Ecto neural progenitor cell (in vitro differentiated cells): ENCODE data around the gene CRYBG3.
"Not testable (repeated sequence)": the region's sequence is repeated elsewhere in the genome, so short reads cannot be mapped to it uniquely, and the experiment has no call there.

Source experiments
- DNase-seq: peaks from one replicate; pipeline ENCODE4 v3.0.0-alpha.2; 2018; ENCODE audit warnings: low spot score

The CRYBG3 gene

GRCh38 chr3:97899331-97899730 lies 77.5 kb downstream of the CRYBG3 start:
- no peak for DNase-seq

DNA sequence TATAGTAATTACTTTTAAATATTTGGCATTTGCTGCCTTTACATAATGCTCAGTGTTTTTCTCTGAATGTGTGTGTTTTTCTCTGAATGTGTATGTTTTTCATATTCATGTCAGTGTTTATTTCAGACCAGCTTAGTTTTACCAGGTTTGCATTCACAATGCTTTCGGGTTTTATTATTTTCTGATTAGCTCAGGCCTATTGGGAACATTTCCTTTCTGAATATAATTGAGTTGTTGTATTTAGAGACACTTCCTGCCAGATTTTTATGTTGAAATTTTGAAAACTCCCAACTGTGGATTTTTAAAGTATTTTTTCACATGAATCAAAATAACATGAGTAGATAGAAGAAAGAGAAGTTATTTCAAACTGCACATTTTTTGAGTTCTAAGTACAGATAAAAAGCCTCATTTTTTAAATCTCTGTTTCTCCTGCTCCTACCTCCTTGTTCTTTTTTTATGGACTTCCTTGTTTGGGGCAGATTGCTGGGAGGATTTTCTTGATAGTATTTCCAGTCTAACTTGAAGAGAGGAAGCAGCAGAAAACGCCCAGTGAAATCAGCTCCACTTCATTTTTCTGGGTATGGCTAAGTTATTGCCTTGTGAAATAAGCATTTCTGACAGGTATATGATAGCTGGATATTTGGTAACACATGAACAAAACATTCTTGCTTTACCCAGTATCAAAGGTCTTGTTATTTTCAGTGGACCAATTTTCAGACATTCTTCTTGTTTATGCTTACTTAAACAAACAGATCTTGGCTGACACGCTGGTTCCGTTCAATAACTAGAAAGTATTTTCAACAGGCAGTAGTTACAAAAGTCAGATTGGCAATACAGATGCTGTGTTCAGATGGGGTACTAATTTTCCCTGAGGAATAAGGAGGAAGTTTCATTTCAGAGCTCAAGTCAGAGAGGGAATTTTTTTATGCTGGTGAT lies 79.8 kb downstream of the CRYBG3 start:
- DNase-seq = no peak

DNA sequence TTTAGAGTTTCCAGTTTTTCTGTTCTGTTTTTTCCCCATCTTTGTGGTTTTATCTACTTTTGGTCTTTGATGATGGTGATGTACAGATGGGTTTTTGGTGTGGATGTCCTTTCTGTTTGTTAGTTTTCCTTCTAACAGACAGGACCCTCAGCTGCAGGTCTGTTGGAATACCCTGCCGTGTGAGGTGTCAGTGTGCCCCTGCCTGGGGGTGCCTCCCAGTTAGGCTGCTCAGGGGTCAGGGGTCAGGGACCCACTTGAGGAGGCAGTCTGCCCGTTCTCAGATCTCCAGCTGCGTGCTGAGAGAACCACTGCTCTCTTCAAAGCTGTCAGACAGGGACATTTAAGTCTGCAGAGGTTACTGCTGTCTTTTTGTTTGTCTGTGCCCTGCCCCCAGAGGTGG lies 88.0 kb downstream of the CRYBG3 start:
- not testable (repeated sequence) for DNase-seq

DNA sequence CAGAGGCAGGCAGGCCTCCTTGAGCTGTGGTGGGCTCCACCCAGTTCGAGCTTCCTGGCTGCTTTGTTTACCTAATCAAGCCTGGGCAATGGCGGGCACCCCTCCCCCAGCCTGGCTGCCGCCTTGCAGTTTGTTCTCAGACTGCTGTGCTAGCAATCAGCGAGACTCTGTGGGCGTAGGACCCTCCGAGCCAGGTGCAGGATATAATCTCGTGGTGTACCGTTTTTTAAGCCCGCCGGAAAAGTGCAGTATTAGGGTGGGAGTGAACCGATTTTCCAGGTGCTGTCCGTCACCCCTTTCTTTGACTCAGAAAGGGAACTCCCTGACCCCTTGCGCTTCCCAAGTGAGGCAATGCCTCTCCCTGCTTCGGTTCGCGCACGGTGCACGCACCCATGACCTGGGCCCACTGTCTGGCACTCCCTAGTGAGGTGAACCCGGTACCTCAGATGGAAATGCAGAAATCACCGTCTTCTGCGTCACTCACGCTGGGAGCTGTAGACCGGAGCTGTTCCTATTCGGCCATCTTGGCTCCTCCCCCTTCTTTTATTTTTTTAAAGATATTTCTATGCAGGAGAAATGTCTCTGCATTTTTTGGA lies 88.5 kb downstream of the CRYBG3 start:
- not testable (repeated sequence) for DNase-seq

DNA sequence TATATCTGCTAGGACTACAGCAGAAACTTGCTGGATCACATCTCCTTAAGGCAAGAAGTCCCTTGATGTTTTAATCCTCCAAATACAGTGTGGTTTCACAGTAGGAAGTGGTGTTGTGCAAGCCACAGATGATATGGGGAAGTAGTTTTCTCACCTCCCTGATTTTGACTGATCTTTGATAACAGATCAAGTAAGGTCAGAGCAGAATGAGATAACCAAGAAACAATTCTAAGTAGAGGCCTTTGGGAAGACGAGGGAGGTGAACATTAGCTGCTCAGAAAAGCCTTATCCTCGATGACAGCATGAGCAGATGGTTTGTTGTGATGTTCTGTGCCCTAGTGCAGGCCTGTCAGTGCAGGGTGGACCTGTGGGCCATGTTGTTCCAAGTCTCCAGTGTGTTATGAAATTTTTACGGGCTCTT lies 89.1 kb downstream of the CRYBG3 start:
- DNase-seq = no peak

GRCh38 chr3:97911459-97911858 lies 89.6 kb downstream of the CRYBG3 start:
- DNase-seq = no peak

GRCh38 chr3:97914388-97914787 lies 92.6 kb downstream of the CRYBG3 start:
- no peak for DNase-seq

- DNase-seq = no peak
These were observed 94.8 kb downstream of the CRYBG3 start for GRCh38 chr3:97916576-97916975.

DNA sequence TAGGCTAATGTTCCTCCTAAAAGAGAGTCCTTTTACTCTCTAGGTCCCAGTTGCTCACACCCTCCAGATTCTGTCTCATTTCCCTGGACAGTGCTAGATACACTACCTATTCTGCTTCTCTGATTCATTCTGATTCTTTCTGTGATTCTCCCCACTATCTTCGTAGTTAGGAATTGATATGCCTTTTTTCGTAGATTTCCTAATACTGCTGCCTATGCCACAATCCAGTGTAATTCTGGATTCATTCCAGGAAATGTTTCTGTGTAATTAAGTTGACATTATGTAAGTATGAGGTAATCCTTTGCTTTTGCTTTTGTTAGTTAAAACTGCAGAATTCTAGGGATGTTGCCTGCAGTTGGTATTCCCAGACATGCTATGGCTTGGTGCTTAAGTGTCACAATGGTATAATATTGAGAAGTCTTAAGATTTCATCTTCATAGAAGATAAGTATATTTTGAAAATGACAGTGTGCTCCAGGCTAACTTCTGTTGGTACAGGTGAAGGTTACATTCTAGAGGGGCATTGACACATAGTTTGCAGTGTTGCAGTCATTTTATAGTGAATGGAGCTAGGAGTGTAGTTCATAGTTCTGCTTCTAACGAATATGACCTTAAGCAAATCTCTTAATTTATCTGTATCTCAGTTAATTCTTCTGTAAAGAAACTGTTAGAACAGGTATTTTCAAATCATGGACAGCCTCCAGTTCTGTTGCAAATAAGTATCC lies 96.2 kb downstream of the CRYBG3 start:
- DNase-seq = no peak

DNA sequence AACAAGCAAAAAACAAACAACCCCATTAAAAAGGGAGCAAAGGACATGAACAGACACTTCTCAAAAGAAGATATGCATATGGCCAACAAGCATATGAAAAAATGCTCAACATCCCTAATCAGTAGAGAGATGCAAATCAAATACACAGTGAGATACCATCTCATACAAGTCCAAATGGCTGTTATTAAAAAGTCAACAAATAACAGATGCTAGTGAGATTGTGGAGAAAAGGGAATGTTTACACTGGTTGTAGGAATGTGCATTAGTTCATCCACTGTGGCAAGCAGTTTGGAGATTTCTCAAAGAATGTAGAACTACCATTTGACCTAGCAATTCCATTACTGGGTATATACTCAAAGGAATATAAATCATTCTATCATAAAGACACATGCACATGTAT lies 105.9 kb downstream of the CRYBG3 start:
- no peak for DNase-seq

DNA sequence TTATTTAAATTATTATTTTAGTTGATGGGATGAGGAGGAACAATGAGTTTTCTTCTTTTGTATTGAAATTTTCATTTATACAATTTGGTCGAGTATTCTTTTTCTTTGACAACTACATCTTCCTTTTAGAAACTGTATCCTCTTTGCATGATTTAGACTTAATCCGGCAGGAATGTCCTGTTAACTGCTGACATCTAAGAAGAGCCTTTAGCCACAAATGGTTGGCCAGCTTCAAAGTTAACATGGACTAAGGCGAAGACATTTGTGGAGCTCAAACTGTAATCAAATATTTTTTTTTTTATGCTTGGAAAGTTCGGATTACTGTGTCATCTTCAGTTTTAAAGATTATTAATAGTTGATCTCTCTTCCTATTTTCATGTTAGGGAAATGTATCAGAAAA lies 107.2 kb downstream of the CRYBG3 start:
- no peak for DNase-seq

DNA sequence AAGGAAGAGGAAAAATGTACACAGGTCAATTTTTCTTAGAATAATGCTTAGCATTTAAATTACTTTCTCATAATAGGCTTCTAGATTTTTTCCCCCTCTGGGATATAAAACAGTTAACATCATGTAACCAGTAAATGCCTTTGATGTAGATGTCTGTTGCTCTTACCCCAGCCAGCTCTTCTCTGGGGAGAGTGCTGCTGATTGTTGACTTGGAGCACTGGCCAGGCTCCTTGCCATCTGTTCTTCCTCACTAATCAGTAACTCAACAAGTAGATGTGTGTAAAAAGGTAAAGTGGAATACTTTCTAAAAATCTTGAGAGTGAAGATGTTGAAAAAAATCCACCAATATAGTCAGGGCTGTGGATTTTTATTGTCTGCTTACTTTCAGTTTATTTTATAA lies 108.2 kb downstream of the CRYBG3 start:
- DNase-seq = no peak

DNA sequence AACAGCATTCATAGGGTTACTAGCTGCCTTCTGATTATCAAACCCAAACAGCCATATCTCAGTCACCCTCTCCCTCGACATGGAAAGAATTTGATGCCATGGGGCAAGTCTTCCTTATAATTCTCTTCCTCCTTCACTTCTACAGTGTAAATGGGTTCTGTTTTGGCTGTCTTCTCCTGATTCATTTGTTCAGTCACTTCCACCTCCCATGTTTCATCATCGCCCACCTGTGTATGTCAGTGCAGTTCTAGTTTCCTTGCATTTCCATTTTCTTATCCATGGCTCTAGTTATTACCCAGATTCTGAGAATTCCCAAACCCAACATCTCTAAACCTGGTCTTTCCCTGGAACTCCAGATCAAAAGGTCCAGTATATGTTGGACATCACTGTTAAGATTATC lies 109.4 kb downstream of the CRYBG3 start:
- no peak for DNase-seq

DNA sequence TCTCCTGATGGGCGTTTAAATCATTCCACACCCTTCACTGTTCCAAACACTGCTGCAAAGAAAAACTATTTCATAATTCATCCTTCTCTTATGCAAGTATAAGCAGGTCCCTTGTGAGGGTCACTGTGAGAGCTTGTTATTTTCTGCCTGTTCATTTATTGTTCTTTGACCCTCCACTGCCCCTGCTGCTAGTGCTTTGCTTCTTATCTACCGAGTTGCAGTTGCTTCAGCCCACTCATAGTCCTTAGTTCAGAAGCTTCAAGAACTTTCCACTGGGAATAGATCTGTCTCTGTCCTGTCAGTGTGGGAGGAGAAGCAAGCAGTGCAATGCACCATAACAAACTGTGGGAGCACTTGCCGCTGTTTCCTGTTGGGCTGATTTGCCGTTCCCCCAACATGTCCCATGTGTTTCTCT lies 110.6 kb downstream of the CRYBG3 start:
- no peak for DNase-seq

DNA sequence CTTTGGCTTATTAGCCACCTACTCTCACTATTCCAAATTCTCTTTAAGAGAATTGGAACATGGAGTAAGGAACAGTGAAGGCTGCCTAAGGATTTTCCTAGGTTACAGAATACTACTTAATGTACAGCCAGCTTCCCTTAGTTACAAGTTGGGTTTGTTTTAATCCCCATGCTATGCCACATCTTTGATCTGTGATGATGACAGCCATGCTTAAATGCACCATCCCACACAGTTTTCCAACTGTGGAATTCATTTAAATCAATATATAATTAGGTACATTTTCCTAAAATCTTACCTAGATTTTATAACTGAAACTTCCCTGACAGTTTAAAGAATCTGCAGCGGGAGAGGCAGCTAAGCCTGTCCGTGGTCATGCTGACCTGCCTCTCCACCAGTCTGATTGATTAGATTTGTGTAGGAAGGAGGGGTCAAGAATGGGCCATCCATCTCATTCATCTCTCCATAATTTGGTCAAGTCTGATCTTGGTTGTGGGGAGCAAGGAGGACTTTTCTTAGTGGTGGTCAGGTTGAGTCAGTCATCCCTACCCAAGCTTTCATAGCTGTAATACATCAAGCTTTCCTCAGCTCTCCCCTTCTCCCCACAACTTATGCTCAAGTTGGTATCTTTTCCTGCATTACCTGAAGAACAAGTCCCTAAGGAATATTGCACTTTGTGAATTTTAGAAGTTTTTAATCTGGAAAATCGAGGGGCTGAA lies 113.3 kb downstream of the CRYBG3 start:
- no peak for DNase-seq

DNA sequence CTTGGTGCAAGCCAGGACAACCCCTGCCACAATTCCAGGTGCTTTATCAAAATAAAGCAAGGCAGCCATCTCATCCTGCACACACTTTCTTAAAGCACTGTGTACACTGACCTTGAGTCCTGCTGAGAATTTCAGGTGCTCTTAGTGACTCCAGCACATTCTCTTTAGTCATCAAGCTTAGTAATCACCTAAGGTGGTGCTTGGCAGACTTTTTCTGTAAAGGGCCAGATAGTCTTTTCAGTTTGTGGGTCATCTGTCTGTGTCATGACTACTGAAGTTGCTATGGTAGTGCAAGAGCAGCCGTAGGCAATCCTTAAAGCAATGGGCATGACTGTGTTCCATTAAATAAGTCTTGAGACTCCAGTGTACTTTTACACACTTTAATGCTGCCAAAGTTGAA lies 114.0 kb downstream of the CRYBG3 start:
- DNase-seq = no peak

DNA sequence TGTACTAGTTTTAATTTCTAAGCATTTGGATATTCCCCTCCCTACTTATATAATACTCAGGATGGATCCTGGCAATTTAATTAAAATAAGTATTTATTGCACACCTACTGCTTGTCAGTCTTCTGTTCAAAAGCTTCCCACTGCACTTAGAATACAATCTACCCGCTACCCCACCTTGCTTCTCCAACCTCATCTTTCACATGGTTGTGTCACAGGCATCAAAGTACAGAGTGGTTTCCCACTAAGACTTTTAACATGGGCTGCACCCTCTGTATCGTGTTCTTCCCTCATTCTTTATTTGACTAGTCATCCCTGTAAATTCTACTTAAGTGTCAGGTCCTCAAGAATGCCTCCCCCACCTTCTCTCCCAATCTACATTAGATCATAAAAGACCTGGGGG lies 115.4 kb downstream of the CRYBG3 start:
- DNase-seq = no peak

DNA sequence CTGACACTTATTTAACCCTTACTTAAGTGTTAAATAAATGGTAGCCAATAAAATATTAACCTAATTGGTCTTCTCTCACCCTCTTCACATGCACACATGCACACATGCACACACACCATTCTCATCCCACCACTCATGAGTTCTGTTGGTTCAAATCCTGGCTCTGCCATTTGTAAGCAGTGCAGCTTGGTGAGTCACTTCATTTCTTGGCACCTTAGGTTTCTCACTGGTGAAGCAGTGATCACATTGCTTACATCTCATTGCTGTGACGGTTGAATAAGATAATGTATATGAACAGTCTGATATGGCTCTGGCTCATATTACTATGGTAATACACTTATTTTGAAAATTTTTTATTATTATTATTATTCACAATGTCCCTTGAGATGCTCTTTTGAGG lies 116.6 kb downstream of the CRYBG3 start:
- no peak for DNase-seq

DNA sequence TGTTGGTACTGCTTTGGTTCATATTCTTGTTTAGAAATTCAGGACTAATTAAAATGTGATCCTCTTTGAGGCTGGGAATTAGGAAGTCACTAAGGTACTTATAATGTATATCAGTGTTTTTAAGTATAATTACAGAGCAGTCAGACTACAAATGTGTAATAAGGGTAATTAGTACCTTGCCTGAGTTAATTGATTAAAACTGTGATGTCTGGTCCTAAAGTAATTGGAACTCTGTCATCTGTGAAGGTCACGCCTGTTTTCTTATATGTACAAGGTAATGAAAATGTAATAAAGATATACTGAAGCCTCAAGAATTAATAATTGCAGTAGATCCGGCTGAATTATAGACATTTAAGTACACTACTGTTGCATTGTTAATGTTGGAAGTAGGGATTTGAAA lies 117.6 kb downstream of the CRYBG3 start:
- DNase-seq = no peak

- no peak for DNase-seq
These were observed 118.2 kb downstream of the CRYBG3 start for GRCh38 chr3:97940034-97940433.

DNA sequence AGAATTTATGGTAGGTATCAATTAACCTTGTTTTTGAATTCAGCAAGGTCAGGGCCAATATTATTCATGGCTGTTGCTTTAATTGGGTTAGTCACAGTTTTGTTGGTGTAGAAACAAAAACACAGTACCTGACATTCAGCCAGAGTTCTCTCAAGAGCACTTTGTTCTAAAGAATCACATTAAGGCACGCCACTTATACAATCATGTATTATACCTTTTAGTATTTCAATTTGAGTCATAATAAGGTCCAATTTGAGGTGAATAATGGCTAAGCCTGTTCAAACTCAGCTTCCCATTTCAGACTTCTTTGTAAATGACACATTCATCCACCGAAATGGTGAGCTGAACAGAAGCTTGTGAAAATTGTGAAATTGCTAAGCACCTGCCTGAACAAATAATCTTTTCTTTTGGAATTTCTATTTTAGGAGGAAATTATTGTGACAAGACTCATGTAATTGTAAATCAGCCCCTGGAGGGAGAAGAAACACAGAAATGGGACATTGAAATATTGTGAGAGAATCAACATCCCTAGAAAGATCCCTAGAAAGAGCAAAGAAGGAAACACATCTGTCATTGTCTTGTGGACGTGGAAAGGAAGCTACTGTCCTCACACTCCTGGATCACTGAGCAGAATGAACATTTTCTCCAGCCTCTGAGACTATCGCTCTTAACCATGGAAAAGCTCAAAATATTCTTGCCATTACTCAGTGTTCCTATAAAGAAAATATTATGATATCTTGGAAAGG lies 121.2 kb downstream of the CRYBG3 start:
- DNase-seq = no peak
